ENCODE data around the gene FUS. TPM values are rescaled to one million over a fixed set of nuclear protein-coding genes. Genes with fewer than 3 reads are reported as not detected.

FUS gene
- total RNA-seq, 2 experiments from 2014 or later: 486 to 533 TPM

- no peak for TF ChIP-seq CTCF (IDR thresholded peaks at IDR 0.05)
- POLR2A ChIA-PET: interaction anchor here (0.8 to 13.8 kb wide), 6 partner anchors 12 to 274 kb away, joined by 3 to 482 read pairs (median 4); partner anchors contain the start of genes ARMC5 and PYCARD
- H3K27me3 Mint-ChIP-seq: no peaks in the 10 kb centered on the region
- peak overlapping the region; percentile 57 for H3K4me3 Mint-ChIP-seq
- peaks cover 90% of the 10 kb centered on the region for H3K36me3 Mint-ChIP-seq (ENCODE audit: low read depth)
- CTCF ChIA-PET: no interaction called here
- H3K4me1 Mint-ChIP-seq (ENCODE audit: low read depth): peaks cover 77% of the 10 kb centered on the region
- ATAC-seq: no peak
- no peak for DNase-seq
- H3K27ac Mint-ChIP-seq: peak overlapping the region; percentile 77
- no peaks in the 10 kb centered on the region for H3K9me3 Mint-ChIP-seq
- intact Hi-C loops (cut with micrococcal nuclease): loop anchor here (10.0 kb wide), 1 partner anchor 690 kb away; the partner anchor contains the start of gene ZNF267
Measured at GRCh38 chr16:31184888-31185287, 4.9 kb downstream of the FUS start.

GRCh38 chr16:31185339-31185738 is 5.4 kb downstream of the FUS start:
- peaks cover 81% of the 10 kb centered on the region for H3K4me1 Mint-ChIP-seq (ENCODE audit: low read depth)
- intact Hi-C loops (cut with micrococcal nuclease): loop anchor here (10.0 kb wide), 1 partner anchor 689 kb away; the partner anchor contains the start of gene ZNF267
- H3K27me3 Mint-ChIP-seq: no peaks in the 10 kb centered on the region
- H3K36me3 Mint-ChIP-seq (ENCODE audit: low read depth): peaks cover 94% of the 10 kb centered on the region
- POLR2A ChIA-PET: interaction anchor here (0.9 to 13.8 kb wide), 5 partner anchors 12 to 227 kb away, joined by 3 to 482 read pairs (median 5); partner anchors contain the start of genes PYCARD, ZNF646 and ZNF668
- DNase-seq (no peak), ATAC-seq (no peak)
- H3K9me3 Mint-ChIP-seq: no peaks in the 10 kb centered on the region
- CTCF ChIA-PET: no interaction called here
- peak overlapping the region; percentile 77 for H3K27ac Mint-ChIP-seq
- no peak for TF ChIP-seq CTCF (IDR thresholded peaks at IDR 0.05)
- peak overlapping the region; percentile 57 for H3K4me3 Mint-ChIP-seq

DNA sequence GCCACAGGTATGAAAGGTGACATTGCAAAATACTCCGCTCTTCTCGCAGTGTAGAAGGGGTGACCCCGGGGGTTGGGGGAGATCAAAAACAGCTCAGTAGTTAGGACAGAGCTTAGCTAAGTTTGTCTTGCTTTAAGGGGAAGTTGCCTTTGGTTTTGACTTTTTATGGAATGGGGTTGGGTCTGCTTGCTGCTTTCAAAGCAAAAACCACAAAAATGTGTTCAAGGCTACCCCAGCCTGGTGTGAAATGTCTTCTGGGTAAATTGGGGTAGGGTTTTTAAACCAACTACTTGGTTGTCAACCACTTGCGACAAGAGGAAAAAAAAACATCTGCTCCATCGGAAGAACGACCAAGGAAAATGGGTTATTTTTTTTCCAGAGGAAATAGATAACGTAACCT is 6.2 kb downstream of the FUS start:
- ChIA-PET CTCF (interaction anchor here (1.0 kb wide), 1 partner anchor 44 kb away, joined by 3 read pairs; no protein-coding TSS in a partner anchor), POLR2A (interaction anchor here (1.0 to 13.8 kb wide), 6 partner anchors 9 to 227 kb away, joined by 3 to 482 read pairs (median 5); partner anchors contain the start of genes PYCARD, ZNF646 and ZNF668)
- peak overlapping the region; percentile 77 for H3K27ac Mint-ChIP-seq
- no peaks in the 10 kb centered on the region for H3K27me3 Mint-ChIP-seq
- H3K9me3 Mint-ChIP-seq: no peaks in the 10 kb centered on the region
- DNase-seq (no peak), ATAC-seq (no peak)
- intact Hi-C loops (cut with micrococcal nuclease): loop anchor here (10.0 kb wide), 1 partner anchor 689 kb away; the partner anchor contains the start of gene ZNF267
- no peak for TF ChIP-seq CTCF (IDR thresholded peaks at IDR 0.05)
- peak overlapping the region; percentile 16 for H3K4me3 Mint-ChIP-seq
- peaks cover 89% of the 10 kb centered on the region for H3K4me1 Mint-ChIP-seq (ENCODE audit: low read depth)
- H3K36me3 Mint-ChIP-seq (ENCODE audit: low read depth): peaks cover 97% of the 10 kb centered on the region

DNA sequence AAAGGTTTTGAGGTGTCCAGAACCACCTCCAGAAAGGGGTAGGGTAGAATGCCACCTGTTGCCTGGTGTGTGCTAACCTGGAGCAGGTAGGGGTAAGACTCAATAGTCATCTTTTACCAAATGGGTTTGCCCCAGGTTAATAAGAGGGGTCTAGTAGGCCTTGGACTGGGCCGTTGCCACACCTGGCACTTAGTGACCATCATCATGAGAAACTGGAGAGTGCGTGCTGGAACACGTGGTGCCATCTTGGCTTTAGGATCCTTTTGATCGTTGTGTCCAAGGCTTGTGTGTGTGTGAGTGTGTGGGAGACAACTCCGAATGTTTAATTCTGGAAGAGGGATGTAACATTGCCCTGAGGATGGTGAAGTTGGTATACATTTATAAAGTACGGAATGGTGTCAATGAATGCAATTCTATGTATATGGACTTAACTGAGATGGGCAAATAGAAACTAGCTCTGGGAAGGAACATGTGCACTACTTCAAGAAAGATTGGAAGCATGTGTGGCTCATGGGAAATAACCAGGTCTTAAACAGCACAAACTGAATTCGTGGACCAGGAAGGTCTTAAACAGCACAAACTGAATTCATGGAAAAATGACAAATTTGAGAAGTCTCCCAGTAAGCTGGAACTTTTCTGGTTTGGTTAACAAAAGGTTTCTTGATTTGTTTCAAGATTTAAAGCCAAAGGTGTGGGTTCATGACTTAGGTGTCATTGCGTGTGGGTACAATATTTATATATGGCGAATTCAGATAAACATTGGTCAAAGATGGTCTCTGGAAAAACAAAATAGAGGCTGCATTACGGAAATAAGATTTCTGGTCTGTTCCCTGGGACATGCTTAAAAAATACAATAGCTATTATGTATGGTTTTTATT is 7.2 kb downstream of the FUS start:
- ChIA-PET CTCF (interaction anchor here (1.0 to 1.1 kb wide), 3 partner anchors 11 to 195 kb away, joined by 3 to 4 read pairs (median 4); no protein-coding TSS in a partner anchor), POLR2A (interaction anchor here (0.7 to 13.8 kb wide), 8 partner anchors 8 to 271 kb away, joined by 3 to 482 read pairs (median 4); partner anchors contain the start of genes PYCARD, ZNF646 and ZNF668)
- peak overlapping the region; percentile 82 for H3K27ac Mint-ChIP-seq
- H3K27me3 Mint-ChIP-seq: no peaks in the 10 kb centered on the region
- DNase-seq: no peak
- TF ChIP-seq CTCF (IDR thresholded peaks at IDR 0.05): no peak
- ATAC-seq: no peak
- peaks cover 95% of the 10 kb centered on the region for H3K4me1 Mint-ChIP-seq (ENCODE audit: low read depth)
- no peaks in the 10 kb centered on the region for H3K9me3 Mint-ChIP-seq
- peaks cover 98% of the 10 kb centered on the region for H3K36me3 Mint-ChIP-seq (ENCODE audit: low read depth)
- H3K4me3 Mint-ChIP-seq: peak overlapping the region; percentile 1
- intact Hi-C loops (cut with micrococcal nuclease): loop anchor here (10.0 kb wide), 1 partner anchor 688 kb away; the partner anchor contains the start of gene ZNF267
